Spleen (tissue), 11 donors: ENCODE data around the gene LY6G6C. TPM values are rescaled to one million over a fixed set of nuclear protein-coding genes. Genes with fewer than 3 reads are reported as not detected.

ENCODE experiments used
- DNase-seq: peaks from one replicate; pipeline ENCODE4 v3.0.0-alpha.2; 2020
- H3K27ac ChIP-seq, 8 donors: fragments of 200-600 bp; sonication (generic) in 7 of 8; 1 replicate in 4 of 8; 2 replicates in 4 of 8; pipeline versions ENCODE4 v1.5.0 to v1.8.0; 2016 to 2021; ENCODE audit warnings: inconsistent platforms in 4 of 8, mild to moderate bottlenecking in 4 of 8, moderate library complexity in 1 of 8
- H3K27me3 ChIP-seq, 7 donors: fragments of 200-600 bp; sonication (generic) in 6 of 7; replicated peaks in 1 of 7; 1 replicate in 4 of 7; 2 replicates in 3 of 7; pipeline versions ENCODE4 v1.5.0 to v1.8.0; 2016 to 2021; ENCODE audit warnings: inconsistent platforms in 3 of 7, mild to moderate bottlenecking in 1 of 7
- H3K36me3 ChIP-seq, 6 donors: fragments of 200-600 bp; sonication (generic) in 5 of 6; 1 replicate in 4 of 6; 2 replicates in 2 of 6; pipeline versions ENCODE4 v1.5.0 to v1.8.0; 2016 to 2021; ENCODE audit warnings: inconsistent platforms in 2 of 6
- H3K4me1 ChIP-seq, 6 donors: fragments of 200-600 bp; sonication (generic) in 5 of 6; 1 replicate in 3 of 6; 2 replicates in 3 of 6; pipeline versions ENCODE4 v1.5.0 to v1.8.0; 2016 to 2021; ENCODE audit warnings: inconsistent platforms in 3 of 6
- H3K4me3 ChIP-seq, 8 donors: fragments of 200-600 bp; sonication (generic) in 7 of 8; 1 replicate in 4 of 8; 2 replicates in 4 of 8; pipeline versions ENCODE4 v1.5.0 to v1.8.0; 2016 to 2021; ENCODE audit warnings: inconsistent platforms in 4 of 8, mild to moderate bottlenecking in 4 of 8, moderate library complexity in 2 of 8
- H3K9me3 ChIP-seq, 8 donors: fragments of 200-600 bp; sonication (generic) in 7 of 8; 1 replicate in 4 of 8; 2 replicates in 4 of 8; pipeline versions ENCODE4 v1.5.0 to v1.8.0; 2016 to 2021; ENCODE audit warnings: inconsistent platforms in 4 of 8
- POLR2A ChIP-seq, 3 donors: fragments of 450-650 bp; IDR thresholded peaks; one replicate each; pipeline ENCODE4 v1.5.1; 2017; ENCODE audit warnings: antibody characterized with exemption in 3 of 3, mild to moderate bottlenecking in 1 of 3
- POLR2AphosphoS5 ChIP-seq, 3 donors: sonication (generic); formaldehyde crosslinking; IDR thresholded peaks; one replicate each; pipeline ENCODE4 v1.5.1; 2017; ENCODE audit warnings: antibody characterized with exemption in 3 of 3
- WGBS, 5 donors: extraction: QIAGEN DNeasy Blood & Tissue Kit in 3 of 5; methylation state at CpG; one replicate each; pipeline versions ENCODE4 v1.1.5 to v1.1.7; 2013 to 2018; 5-methylcytosine and 5-hydroxymethylcytosine counted together
- intact Hi-C: fragments of 100-400 bp; cut with DNase I; formaldehyde crosslinking; loops from one replicate; pipeline ENCODE4 v1.15.0; 2023; ENCODE audit warnings: low total_unique reads
- polyA plus RNA-seq, 3 donors: library from polyadenylated mRNA; stranded (reverse); fragments of 200-250 nt; gene quantifications; one replicate each; pipeline ENCODE4 v1.2.1, GENCODE V29; 2013
- total RNA-seq, 7 donors: library from RNA; depleted of rRNA in 3 of 7; stranded (reverse); fragments of >200 nt in 3 of 7; fragmentation: NEBNext Ultra II Directional in 4 of 7; extraction: Animal tissue kit (Norgen Biotek cat#: 25700) in 4 of 7; gene quantifications; one replicate each; pipeline versions ENCODE4 v1.1.0 to v1.2.1, GENCODE V29; 2016 to 2021
- TF ChIP-seq, protein P1 (sequence below), 11 experiments: fragments of 200-600 bp in 7 of 11; fragments of 450-650 bp in 4 of 11; sonication (generic) in 4 of 11; IDR thresholded peaks in 8 of 11; conservative IDR thresholded peaks in 3 of 11; 1 replicate in 7 of 11; 2 replicates in 4 of 11; pipeline versions ENCODE4 v1.4.0 to v1.8.0; 2016 to 2021; ENCODE audit warnings: antibody characterized with exemption in 11 of 11, inconsistent platforms in 4 of 11, mild to moderate bottlenecking in 1 of 11
- donor health status: healthy with polysubstance abuse.
- donor health status: DM: no; HTN: no; CAD: no; lungs with moderate emphysema.
- donor health status: DM: no; HTN: no; CAD: no.
- donor health status: Bipolar disorder and iron deficiency.
- donor health status: healthy.
- donor health status: DM: no; HTN: no; CAD: no.
- donor health status: DM: yes; HTN: yes; CAD: no.

The LY6G6C gene
- total and polyA plus RNA-seq, 10 donors = 0.49 to 0.77 TPM; not detected in 8

DNA sequence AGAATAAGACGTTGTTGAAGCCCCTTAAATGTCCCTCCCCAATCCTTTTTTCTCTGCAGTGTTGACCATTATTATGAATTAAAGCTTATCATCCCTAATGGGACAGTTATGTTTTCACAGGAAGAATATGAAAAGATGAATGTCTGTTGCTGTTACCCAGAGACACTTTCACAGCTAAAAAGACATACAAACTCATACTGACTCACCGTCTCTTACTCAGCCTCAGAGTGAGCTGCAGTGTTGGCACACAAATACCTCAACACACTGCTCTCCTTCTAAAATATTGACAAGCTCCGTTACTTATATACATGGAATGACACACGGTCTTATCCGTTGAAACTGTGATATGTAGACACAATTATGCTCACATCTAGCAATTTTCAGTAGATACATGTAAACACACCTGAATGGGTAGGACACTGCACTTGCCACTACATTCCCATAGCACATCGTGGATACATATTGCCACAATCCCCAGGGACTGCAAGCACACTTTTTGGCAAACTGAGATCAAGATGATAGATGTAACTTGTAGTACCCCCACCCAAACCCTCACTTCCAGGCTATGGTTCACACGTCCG lies 31.3 kb upstream of the LY6G6C start:
- intact Hi-C loops = no loop called here
- TF ChIP-seq POLR2AphosphoS5 (IDR thresholded peaks at IDR 0.05) = no peak
- no peak for TF ChIP-seq POLR2A (IDR thresholded peaks at IDR 0.05)
- TF ChIP-seq, protein P1, sequence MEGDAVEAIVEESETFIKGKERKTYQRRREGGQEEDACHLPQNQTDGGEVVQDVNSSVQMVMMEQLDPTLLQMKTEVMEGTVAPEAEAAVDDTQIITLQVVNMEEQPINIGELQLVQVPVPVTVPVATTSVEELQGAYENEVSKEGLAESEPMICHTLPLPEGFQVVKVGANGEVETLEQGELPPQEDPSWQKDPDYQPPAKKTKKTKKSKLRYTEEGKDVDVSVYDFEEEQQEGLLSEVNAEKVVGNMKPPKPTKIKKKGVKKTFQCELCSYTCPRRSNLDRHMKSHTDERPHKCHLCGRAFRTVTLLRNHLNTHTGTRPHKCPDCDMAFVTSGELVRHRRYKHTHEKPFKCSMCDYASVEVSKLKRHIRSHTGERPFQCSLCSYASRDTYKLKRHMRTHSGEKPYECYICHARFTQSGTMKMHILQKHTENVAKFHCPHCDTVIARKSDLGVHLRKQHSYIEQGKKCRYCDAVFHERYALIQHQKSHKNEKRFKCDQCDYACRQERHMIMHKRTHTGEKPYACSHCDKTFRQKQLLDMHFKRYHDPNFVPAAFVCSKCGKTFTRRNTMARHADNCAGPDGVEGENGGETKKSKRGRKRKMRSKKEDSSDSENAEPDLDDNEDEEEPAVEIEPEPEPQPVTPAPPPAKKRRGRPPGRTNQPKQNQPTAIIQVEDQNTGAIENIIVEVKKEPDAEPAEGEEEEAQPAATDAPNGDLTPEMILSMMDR (IDR thresholded peaks at IDR 0.05 in 8 of 11, conservative IDR thresholded peaks at IDR 0.05 in 3 of 11) = no peak
- 76 to 87% (median 83%) methylated on average over 6 to 8 of the region's 8 CpGs for WGBS, 5 donors
- Histone ChIP-seq H3K4me3 (no peak overlapping the region), H3K27me3 (no peaks in the 10 kb centered on the region), H3K9me3 (no peaks in the 10 kb centered on the region), H3K36me3 (no peaks in the 10 kb centered on the region), H3K27ac (no peak overlapping the region), H3K4me1 (no peaks in the 10 kb centered on the region)
- no peak for DNase-seq

DNA sequence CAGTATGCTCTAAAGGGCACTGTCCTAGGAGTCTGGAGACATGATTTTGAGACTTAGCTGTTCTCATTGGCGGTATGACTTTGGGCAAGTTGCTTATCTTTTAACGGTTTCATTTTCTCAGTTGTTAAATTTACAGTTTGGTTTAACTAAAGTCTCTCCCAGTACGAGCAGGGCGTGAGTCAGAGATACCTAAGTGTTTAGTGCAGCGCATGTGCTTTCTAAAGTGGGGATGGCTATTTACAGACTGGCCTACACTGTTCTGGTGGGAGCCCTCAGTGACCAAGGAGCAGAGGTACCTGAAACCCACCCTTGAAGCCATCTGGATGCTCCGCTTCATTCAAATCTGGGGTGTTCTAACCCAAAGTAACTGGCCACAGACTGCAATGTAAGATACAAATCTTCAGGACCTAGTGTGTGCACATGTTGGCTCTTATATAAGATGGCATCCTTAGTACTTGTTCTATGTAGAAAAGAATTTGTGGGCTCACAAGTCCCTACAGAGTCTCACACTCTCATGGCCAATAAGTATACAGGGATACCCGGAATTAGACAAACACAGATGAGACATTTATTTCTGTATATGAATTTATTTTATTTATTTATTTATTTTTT lies 29.0 kb upstream of the LY6G6C start:
- no peaks in the 10 kb centered on the region for H3K27me3 ChIP-seq
- no peaks in the 10 kb centered on the region for H3K9me3 ChIP-seq
- WGBS, 5 donors = 93 to 96% (median 94%) methylated on average over 7 of the region's 7 CpGs
- intact Hi-C loops = no loop called here
- H3K4me1 ChIP-seq = no peaks in the 10 kb centered on the region
- H3K27ac ChIP-seq = no peak overlapping the region
- H3K36me3 ChIP-seq = peaks cover 0 to 4% (median 0%) of the 10 kb centered on the region in 6 donors
- TF ChIP-seq POLR2AphosphoS5 (IDR thresholded peaks at IDR 0.05) (no peak), POLR2A (IDR thresholded peaks at IDR 0.05) (no peak)
- TF ChIP-seq, protein P1 (IDR thresholded peaks at IDR 0.05 in 8 of 11, conservative IDR thresholded peaks at IDR 0.05 in 3 of 11) = no peak
- no peak for DNase-seq
- H3K4me3 ChIP-seq = no peak overlapping the region

DNA sequence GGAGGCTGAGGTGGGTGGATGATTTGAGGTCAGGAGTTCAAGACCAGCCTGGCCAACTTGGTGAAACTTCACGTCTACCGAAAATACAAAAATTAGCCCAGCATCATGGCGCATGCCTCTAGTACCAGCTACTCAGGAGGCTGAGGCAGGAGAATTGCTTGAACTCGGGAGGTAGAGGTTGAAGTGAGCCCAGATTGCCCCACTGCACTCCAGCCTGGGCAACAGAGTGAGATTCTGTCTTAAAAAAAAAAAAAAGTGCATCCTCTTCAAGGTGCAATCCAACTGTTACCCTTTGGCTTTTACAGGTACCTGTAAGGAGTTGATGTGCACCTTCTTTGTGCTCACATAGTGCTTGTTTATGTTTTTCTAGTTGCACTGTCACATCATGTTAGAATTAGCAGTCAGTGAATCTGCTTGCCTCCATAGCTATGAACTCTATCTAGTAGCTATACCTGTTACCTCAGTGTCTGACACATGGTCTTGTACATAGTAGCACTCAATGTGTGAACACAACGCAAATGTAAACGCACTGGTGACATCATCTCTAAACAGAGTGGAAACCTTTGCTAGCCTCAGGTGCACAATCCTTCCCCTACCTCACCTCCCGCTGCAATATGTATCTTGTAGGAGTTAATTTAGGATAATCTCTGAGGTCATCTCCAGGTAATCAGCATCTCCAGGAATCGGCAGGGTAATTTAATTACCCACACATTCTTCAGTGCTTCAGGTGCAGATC lies 27.9 kb upstream of the LY6G6C start:
- 86 to 97% (median 96%) methylated on average over 8 of the region's 8 CpGs for WGBS, 5 donors
- Histone ChIP-seq H3K36me3 (peaks cover 0 to 4% (median 0%) of the 10 kb centered on the region in 6 donors), H3K9me3 (no peaks in the 10 kb centered on the region), H3K27ac (no peak overlapping the region), H3K4me3 (no peak overlapping the region), H3K4me1 (no peaks in the 10 kb centered on the region), H3K27me3 (no peaks in the 10 kb centered on the region)
- intact Hi-C loops = no loop called here
- peak; percentile 18 for DNase-seq
- no peak for TF ChIP-seq POLR2AphosphoS5 (IDR thresholded peaks at IDR 0.05)
- TF ChIP-seq POLR2A (IDR thresholded peaks at IDR 0.05) = no peak
- TF ChIP-seq, protein P1 (IDR thresholded peaks at IDR 0.05 in 8 of 11, conservative IDR thresholded peaks at IDR 0.05 in 3 of 11) = no peak

DNA sequence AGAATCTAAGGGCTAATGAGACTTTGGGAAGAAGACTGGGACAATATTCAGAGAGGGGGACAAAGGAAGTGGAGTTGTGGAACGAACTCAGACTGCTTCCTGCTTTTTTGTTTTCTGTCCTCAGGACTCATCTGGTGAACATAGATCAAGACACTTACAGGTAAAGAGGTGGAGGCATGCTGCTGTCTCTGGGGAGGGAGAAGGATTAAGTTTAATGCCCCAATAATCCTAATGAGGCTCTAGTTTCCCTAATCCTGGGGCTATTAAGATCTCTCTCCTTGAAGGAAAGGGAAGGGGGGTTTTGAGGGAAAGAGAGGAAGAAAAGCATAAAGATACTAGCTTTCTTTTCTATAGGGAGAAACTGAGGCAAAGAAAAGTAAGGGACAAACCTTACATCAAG lies 22.9 kb upstream of the LY6G6C start:
- TF ChIP-seq POLR2AphosphoS5 (IDR thresholded peaks at IDR 0.05) (no peak), POLR2A (IDR thresholded peaks at IDR 0.05) (no peak)
- TF ChIP-seq, protein P1 (IDR thresholded peaks at IDR 0.05 in 8 of 11, conservative IDR thresholded peaks at IDR 0.05 in 3 of 11) = no peak
- Histone ChIP-seq H3K4me3 (no peak overlapping the region), H3K27ac (no peak overlapping the region), H3K4me1 (peaks cover 1 to 18% (median 13%) of the 10 kb centered on the region in 6 donors), H3K36me3 (peaks cover 0 to 15% (median 0%) of the 10 kb centered on the region in 6 donors), H3K27me3 (no peaks in the 10 kb centered on the region), H3K9me3 (no peaks in the 10 kb centered on the region)
- no peak for DNase-seq
- WGBS, 5 donors = 30 to 64% (median 53%) methylated on average over 1 of the region's 1 CpG
- intact Hi-C loops = no loop called here
